Activated CD8-positive, alpha-beta memory T cell treated with anti-CD3 and anti-CD28 coated beads for 24 hours (primary cell): ENCODE measurements around the gene GRK1.

ENCODE experiments used
- DNase-seq: peaks from one replicate; pipeline ENCODE4 v3.0.0-alpha.2; 2020

The GRK1 gene

DNA sequence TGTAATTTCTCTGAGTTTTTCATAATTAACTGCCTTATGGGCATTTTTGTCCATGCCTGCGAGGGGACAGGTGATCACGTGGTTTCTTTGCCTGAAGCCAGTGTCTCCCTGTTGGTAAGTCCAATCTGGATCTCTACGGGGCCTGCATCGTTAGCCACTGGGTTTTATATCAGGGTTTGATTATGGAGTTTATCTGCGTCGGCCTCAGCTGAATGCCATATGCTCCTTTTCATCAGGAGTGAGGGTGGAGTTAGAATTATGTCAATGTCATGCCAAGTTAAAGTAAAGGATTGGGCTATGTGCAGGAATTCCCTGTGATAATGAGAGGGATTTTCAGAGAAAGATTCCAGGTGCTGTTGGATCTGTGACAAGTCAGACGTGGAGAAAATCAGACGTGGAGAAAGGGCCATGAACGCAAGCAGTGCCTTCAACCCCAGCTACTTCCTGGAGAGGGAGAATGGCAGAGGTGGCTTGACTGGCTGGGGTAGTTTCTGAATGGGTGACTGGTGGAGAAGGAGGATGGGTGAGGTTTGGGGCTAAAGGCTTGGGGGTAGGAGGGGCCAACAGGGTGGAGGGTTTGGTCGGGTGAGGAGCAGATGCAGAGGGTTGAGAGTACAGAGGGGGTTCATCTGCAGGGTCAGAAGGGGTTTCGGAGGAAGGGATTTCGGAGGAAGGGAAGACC lies 116.3 kb downstream of the GRK1 start:
- DNase-seq = no peak

GRCh38 chr13:113783966-113784644 lies 117.1 kb downstream of the GRK1 start:
- DNase-seq = no peak

DNA sequence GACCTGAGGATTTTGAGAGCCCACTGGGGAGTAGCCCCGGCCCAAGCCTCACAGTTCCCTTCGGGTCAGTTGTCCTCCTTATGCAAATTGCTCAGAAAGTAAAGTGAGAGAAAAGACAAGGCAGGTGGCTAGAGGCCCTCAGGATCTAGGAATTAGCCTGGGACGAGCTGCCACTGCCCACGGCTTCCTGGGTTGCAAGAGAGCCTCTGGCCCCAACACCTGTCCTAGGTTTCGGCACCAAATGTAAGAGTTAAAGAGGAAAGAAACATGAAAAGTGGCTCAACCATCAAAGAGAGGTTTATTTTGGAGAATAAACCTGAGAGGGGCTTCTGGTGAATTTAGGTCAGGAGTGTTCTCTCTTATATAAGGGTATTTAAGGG lies 117.6 kb downstream of the GRK1 start:
- no peak for DNase-seq

- DNase-seq = no peak
Measured at GRCh38 chr13:113785051-113786010, 118.3 kb downstream of the GRK1 start.

GRCh38 chr13:113786262-113786841 lies 119.3 kb downstream of the GRK1 start:
- no peak for DNase-seq
